Coronary artery (tissue), 2 donors: ENCODE data around the gene ZWINT.

Source experiments
- DNase-seq: peaks from one replicate; pipeline ENCODE4 v3.0.0-alpha.2; 2017; ENCODE audit warnings: low spot score
- H3K27ac ChIP-seq, 2 donors: fragments of 200-600 bp; sonication (generic); one replicate each; pipeline ENCODE4 v1.5.1; 2016 to 2019
- H3K4me3 ChIP-seq: fragments of 200-600 bp; sonication (generic); 2 replicates; pipeline ENCODE4 v1.5.1; 2016; ENCODE audit warnings: mild to moderate bottlenecking, moderate library complexity
- TF ChIP-seq, protein P1 (sequence below): fragments of 200-600 bp; sonication (generic); IDR thresholded peaks from one replicate; pipeline ENCODE4 v1.5.1; 2019; ENCODE audit warnings: antibody characterized with exemption

The ZWINT gene

DNA sequence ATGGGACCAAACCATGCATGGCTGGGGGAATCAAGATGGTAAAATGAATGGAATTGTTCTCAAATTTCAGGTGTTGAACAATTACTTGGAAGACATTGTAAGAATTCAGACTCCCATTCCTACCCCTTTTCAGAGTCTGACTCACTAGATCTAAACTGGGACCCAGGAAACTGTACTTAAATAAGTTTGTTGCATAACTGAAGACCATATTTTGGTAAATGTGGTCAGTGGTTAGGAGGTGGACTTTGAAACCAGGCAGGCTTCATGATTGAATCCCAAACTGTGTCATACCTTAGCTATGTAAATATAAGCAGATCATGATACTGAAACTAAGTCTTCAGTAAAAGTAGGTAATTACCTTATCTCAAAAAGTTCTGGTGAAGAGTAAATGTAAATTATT lies 41.7 kb downstream of the ZWINT start:
- no peak for DNase-seq
- Histone ChIP-seq H3K27ac (no peak overlapping the region), H3K4me3 (no peak overlapping the region)
- TF ChIP-seq, protein P1, sequence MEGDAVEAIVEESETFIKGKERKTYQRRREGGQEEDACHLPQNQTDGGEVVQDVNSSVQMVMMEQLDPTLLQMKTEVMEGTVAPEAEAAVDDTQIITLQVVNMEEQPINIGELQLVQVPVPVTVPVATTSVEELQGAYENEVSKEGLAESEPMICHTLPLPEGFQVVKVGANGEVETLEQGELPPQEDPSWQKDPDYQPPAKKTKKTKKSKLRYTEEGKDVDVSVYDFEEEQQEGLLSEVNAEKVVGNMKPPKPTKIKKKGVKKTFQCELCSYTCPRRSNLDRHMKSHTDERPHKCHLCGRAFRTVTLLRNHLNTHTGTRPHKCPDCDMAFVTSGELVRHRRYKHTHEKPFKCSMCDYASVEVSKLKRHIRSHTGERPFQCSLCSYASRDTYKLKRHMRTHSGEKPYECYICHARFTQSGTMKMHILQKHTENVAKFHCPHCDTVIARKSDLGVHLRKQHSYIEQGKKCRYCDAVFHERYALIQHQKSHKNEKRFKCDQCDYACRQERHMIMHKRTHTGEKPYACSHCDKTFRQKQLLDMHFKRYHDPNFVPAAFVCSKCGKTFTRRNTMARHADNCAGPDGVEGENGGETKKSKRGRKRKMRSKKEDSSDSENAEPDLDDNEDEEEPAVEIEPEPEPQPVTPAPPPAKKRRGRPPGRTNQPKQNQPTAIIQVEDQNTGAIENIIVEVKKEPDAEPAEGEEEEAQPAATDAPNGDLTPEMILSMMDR, result no peak

DNA sequence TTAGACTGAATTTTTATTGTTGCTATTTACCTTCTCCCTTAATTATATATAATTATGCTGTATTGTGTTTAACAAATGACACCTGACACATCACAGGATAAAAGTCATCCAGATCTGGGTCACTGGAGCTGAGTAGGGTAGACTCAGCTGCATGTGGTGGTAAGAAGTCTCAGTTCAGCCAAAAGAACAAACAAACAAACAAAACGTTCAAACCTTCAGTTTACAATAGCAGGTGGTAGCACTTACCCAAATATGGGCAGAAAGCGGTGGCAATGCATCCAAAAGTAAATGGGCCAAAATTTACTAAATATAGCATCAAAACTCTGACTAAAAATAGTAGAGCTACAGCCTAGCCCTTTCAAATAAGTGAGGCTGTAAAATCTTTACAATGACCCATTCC lies 42.2 kb downstream of the ZWINT start:
- TF ChIP-seq, protein P1, result no peak
- Histone ChIP-seq H3K27ac (no peak overlapping the region), H3K4me3 (no peak overlapping the region)
- no peak for DNase-seq

DNA sequence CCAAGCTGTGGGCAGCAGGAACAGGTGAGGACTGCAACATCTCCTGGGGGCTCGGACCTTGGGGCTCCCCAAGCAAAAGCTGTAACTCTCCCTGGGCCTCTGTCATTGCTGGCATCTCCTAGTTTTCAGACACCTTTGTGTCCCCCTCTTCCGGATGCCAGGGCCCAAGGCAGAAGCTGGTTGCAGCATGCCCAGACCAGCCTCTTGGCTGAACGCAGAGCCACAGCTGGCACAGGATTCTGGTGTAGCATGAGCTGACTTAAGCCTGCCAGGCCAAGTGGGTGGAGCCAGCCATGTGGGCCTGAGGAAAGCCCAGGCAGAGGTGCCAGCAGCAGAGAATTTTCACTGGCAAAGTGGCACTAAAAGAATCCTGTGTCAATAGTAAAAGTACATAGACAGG lies 43.5 kb downstream of the ZWINT start:
- TF ChIP-seq, protein P1, result no peak
- Histone ChIP-seq H3K4me3 (no peak overlapping the region), H3K27ac (no peak overlapping the region)
- no peak for DNase-seq

DNA sequence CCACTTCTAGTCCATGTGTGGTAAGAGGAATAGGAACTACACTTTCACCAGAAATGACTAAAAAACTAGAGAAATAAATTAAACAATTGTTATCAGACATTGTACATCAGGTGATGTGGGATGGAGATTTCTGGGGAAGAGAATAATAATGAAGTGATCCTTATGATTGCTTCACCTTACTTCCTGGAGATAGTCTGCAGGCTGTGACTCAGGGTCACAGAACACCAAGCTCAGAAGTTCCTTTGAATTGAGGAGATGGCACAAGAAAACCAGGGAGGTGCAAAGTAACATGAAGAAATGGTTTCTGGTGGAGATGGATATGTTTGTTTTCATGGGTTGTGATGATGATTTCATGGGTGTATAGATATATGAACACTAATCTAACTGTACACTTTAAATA lies 44.5 kb downstream of the ZWINT start:
- no peak overlapping the region for H3K4me3 ChIP-seq
- H3K27ac ChIP-seq, result no peak overlapping the region
- TF ChIP-seq, protein P1, result no peak
- no peak for DNase-seq
